Omental fat pad (tissue), 4 donors: ENCODE results near the gene KANK2. TPM values are rescaled to one million over a fixed set of nuclear protein-coding genes. Genes with fewer than 3 reads are reported as not detected.

Experiments used
- ATAC-seq: fragments of 150-250 bp; one replicate; pipeline ENCODE4 v1.9.1; 2016; ENCODE audit warnings: mild to moderate bottlenecking, moderate library complexity; ENCODE audit not compliant: low FRiP score
- DNase-seq: peaks from one replicate; pipeline ENCODE4 v3.0.0-alpha.2; 2019; ENCODE audit warnings: low spot score
- total RNA-seq, 4 donors: library from RNA; depleted of rRNA; stranded (reverse); fragments of >200 nt; gene quantifications; one replicate each; pipeline ENCODE4 v1.1.0, GENCODE V29; 2016
- TF ChIP-seq, protein P1 (sequence below), 3 donors: fragments of 450-650 bp; IDR thresholded peaks; one replicate each; pipeline ENCODE4 v1.5.1; 2016 to 2017; ENCODE audit warnings: antibody characterized with exemption in 3 of 3, mild to moderate bottlenecking in 3 of 3, moderate library complexity in 2 of 3

The KANK2 gene
- total RNA-seq, 4 donors from 2014 or later = 177 to 383 (median 325) TPM

DNA sequence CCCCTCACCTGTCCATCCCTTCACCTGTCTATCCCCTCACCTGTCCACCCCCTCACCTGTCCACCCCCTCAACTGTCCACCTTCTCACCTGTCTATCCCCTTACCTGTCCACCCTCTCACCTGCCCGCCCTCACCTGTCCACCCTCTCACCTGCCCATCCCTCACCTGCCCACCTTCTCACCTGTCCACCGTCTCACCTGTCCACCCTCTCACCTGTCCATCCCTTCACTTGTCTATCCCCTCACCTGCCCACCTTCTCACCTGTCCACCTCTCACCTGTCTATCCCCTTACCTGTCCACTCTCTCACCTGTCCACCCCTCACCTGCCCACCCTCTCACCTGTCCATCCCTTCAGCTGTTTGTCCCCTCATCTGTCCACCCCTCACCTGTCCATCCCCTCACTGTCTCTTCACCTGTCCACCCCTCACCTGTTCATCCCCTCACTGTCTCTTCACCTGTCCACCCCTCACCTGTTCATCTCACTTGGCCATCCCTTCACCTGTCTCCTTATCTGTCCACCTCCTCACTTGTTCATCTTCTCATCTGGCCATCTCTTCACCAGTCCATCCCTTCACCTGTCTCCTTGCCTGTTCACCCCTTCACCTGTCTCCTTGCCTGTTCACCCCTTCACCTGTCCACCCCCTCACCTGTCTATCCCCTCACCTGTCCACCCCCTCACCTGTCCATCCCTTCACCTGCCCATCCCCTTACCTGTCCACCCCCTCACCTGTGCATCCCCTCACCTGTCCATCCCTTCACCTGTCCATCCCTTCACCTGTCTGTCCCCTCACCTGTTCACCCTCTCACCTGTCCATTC, 12.7 kb upstream of the KANK2 start:
- ATAC-seq (no peak), DNase-seq (no peak)
- TF ChIP-seq, protein P1, sequence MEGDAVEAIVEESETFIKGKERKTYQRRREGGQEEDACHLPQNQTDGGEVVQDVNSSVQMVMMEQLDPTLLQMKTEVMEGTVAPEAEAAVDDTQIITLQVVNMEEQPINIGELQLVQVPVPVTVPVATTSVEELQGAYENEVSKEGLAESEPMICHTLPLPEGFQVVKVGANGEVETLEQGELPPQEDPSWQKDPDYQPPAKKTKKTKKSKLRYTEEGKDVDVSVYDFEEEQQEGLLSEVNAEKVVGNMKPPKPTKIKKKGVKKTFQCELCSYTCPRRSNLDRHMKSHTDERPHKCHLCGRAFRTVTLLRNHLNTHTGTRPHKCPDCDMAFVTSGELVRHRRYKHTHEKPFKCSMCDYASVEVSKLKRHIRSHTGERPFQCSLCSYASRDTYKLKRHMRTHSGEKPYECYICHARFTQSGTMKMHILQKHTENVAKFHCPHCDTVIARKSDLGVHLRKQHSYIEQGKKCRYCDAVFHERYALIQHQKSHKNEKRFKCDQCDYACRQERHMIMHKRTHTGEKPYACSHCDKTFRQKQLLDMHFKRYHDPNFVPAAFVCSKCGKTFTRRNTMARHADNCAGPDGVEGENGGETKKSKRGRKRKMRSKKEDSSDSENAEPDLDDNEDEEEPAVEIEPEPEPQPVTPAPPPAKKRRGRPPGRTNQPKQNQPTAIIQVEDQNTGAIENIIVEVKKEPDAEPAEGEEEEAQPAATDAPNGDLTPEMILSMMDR (IDR thresholded peaks at IDR 0.05) = no peak

DNA sequence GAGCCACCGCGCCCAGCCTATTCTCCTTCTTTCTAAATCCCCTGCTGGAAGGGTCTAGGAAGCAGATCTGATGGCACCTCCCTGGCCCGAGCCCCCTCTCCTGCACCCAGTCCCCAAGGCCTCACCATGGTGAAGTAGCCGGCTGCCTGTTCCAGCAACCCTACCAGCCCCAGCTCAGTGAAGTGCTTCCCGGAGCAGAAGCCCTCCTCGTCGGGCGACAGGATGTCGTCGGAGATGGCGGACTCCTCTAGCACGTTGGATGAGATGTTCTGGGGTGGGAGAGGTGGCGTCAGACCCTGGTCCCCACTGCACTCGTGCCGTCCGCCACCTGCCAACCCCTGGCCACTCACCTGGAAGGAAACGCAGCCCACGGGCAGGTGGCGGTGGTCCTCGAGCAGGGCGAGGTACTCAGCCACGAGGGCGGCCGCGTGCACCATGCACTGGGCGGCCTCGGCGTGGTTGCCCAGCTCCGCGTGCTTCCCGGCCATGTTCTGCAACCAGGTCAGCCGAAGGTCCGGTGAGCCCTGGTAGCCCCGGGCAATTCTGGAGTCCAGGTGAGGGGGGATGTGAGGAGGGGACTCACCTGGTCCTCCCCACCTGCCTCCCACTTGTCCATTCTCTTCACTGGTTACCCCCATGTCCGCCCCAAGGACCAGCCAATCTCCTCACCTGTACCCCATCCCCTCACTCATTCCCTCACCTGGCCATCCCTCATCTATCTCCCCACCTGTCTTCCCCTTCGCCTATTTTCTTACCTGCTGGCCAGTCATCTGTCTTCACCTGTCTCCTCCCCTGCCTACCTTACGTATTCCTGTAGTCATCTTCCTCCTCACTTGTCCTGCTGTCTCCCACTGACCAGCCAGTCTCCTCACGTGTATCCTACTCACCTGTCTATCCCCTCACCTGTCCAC, 11.5 kb upstream of the KANK2 start:
- DNase-seq (no peak), ATAC-seq (peak; percentile 19)
- TF ChIP-seq, protein P1 (IDR thresholded peaks at IDR 0.05) = no peak

DNA sequence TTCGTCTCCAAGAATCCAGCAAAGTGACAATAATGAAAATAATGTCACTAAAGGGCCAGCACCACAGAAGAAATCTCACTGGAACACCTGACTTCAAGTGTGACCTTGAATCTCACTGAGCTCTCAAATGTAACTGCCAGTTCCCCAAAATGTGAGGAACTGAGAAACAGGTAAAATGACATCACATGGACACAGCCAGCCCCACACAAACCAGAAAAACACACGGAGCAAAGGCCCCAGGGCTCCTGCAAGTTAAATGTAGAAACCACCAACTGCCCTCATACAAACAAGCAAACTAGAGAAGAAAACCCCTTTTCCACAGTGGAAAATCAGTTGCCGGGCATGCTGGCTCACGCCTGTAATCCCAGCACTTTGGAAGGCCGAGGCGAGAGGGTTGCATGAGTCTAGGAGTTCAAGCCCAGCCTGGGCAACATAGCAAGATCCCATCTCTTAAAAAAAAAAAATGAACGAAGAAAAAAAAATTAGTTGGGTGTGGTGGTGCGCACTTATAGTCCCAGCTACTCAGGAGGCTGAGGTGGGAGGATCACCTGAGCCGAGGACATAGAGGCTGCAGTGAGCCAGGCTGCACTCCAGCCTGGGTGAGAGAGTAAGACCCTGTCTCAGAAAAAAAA, 8.7 kb upstream of the KANK2 start:
- ATAC-seq = no peak
- TF ChIP-seq, protein P1 (IDR thresholded peaks at IDR 0.05) = no peak
- DNase-seq = no peak

DNA sequence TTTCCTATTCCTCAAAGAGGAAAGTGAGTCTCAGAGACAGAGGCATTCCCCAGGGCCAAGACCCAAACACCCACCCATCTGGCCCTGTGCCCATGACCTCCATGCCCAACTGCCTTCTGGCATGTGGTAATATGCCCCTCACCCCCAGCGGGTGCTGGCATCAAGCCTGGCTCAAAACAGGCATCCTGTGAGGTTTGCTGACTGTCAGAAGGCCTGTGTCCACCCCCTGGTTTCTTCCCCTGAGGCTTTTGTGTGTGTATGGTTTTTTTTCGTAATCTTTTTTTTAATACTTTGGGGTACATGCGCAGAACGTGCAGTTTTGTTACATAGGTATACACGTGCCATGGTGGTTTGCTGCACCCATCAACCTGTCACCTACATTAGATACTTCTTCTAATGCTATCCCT, 7.6 kb upstream of the KANK2 start:
- ATAC-seq (no peak), DNase-seq (no peak)
- TF ChIP-seq, protein P1 (IDR thresholded peaks at IDR 0.05) = no peak

DNA sequence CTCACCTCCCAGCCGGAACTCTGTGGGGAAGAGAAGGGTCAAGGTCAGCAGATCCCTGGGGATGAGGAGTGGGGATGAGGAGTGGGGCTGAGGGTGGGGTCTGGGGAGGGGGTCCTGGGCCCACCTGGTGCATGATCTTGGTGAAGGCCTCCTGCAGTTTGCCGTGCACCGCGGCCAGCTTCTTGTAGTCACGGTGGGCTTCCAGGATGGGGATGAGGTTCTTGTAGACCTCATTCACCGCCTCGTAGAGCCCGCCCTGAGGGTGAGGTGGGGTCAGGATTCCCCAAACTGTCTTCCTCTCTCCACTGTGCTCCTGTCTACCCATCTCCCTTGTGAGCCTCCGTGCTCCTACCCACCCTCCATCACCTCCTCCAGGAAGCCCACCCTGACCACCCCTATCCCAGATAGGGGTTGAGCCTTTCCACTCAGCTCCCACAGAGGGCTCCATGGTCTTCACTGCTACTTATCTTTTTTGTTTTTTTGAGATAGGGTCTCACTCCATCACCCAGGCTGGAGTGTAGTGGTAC, 6.8 kb upstream of the KANK2 start:
- ATAC-seq = no peak
- TF ChIP-seq, protein P1 (IDR thresholded peaks at IDR 0.05) = no peak
- no peak for DNase-seq

DNA sequence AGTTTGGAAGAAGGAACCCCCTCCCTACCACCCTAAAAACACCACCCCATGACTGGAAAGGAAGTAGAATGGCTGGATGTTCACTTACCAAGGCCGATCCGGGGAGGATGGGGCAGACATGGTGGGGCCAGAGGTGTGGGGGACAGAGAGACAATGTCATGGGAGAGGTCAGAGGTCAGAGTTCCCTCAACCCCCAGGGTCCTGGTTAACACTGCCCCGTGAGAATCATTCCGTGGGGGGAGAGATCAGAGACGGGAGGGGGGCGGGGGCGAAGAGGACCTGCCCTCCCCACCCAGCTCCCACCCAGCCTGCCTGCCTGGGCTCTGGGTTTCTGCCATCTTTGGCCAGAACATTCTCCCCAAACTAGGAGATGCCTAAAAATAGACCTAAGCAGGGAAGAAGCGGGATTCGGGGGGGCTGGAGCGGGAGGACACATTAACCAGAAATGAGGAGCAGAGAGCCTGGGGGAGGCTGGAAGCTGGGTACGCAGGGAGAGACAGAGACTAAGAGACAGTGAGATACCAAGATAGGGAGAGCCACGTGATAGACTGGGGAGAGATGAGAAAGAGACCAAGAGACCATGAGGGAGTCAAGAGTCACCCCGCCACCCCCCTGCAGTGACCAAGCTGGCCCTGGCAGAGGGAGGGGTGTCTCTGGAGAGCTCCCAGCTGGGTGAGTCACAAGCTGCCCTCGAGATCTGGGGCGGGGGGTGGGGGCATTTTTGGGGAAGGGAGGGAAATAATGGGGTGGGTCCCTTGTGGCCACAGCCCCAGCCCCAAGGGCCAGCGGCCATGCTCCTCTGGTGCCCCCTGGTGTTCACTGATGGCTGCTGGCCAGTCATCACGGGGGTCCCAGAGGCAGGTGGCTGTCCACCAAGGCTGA, 6.1 kb upstream of the KANK2 start:
- DNase-seq (peak; percentile 63), ATAC-seq (peak; percentile 86)
- TF ChIP-seq, protein P1 (IDR thresholded peaks at IDR 0.05) = peak in 1 of 3 donors; percentile 51
